Measurements from ENCODE around the gene TMEM131.
"Not testable (repeated sequence)": the region's sequence is repeated elsewhere in the genome, so short reads cannot be mapped to it uniquely, and the experiment has no call there.

DNA sequence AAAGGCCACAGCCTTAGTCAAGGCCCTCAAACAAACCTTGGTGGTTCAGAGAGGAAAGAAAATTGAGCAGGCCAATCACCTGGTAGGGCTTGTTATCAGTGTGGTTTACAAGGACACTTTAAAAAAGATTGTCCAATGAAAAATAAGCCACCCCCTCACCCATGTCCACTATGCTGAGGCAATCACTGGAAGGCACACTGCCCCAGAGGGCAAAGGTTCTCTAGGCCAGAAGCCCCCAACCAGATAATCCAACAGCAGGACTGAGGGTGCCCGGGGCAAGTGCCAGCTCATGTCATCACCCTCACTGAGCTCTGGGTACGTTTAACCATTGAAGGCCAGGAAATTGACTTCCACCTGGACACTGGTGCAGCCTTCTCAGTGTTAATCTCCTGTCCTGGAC is 171.7 kb downstream of the TMEM131 start:
- not testable (repeated sequence) for TF ChIP-seq POLR2A (IDR thresholded peaks at IDR 0.05; ENCODE audit: extremely low read depth, insufficient read length)
- TF ChIP-seq, protein P1, sequence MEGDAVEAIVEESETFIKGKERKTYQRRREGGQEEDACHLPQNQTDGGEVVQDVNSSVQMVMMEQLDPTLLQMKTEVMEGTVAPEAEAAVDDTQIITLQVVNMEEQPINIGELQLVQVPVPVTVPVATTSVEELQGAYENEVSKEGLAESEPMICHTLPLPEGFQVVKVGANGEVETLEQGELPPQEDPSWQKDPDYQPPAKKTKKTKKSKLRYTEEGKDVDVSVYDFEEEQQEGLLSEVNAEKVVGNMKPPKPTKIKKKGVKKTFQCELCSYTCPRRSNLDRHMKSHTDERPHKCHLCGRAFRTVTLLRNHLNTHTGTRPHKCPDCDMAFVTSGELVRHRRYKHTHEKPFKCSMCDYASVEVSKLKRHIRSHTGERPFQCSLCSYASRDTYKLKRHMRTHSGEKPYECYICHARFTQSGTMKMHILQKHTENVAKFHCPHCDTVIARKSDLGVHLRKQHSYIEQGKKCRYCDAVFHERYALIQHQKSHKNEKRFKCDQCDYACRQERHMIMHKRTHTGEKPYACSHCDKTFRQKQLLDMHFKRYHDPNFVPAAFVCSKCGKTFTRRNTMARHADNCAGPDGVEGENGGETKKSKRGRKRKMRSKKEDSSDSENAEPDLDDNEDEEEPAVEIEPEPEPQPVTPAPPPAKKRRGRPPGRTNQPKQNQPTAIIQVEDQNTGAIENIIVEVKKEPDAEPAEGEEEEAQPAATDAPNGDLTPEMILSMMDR (IDR thresholded peaks at IDR 0.05; ENCODE audit: low read depth, low read length): not testable (repeated sequence)

All from NB4 (cell line).